Breast epithelium (tissue), 4 donors: ENCODE data around the gene ST8SIA6. TPM values are rescaled to one million over a fixed set of nuclear protein-coding genes. Genes with fewer than 3 reads are reported as not detected.

Experiments
- DNase-seq, 2 donors: peaks; one replicate each; pipeline ENCODE4 v3.0.0-alpha.2; 2019; ENCODE audit warnings: low spot score in 2 of 2
- H3K27ac ChIP-seq, 2 donors: fragments of 200-600 bp; sonication (generic) in 1 of 2; one replicate each; pipeline ENCODE4 v1.5.1; 2016 to 2019; ENCODE audit warnings: mild to moderate bottlenecking in 1 of 2
- H3K27me3 ChIP-seq, 2 donors: fragments of 200-600 bp; sonication (generic) in 1 of 2; one replicate each; pipeline versions ENCODE4 v1.5.1 to v1.6.0; 2017 to 2019; ENCODE audit warnings: control low read depth in 1 of 2, mild to moderate bottlenecking in 1 of 2
- H3K36me3 ChIP-seq: fragments of 200-600 bp; one replicate; pipeline ENCODE4 v1.5.1; 2019
- H3K4me1 ChIP-seq, 2 donors: fragments of 200-600 bp; sonication (generic); one replicate each; pipeline ENCODE4 v1.5.1; 2016 to 2019; ENCODE audit warnings: control low read depth in 1 of 2
- H3K4me3 ChIP-seq, 3 donors: fragments of 200-600 bp; sonication (generic); 1 replicate in 2 of 3; 2 replicates in 1 of 3; pipeline ENCODE4 v1.5.1; 2016 to 2019; ENCODE audit warnings: mild to moderate bottlenecking in 3 of 3, moderate library complexity in 2 of 3
- H3K9me3 ChIP-seq, 2 donors: fragments of 200-600 bp; sonication (generic) in 1 of 2; one replicate each; pipeline ENCODE4 v1.5.1; 2016 to 2019; ENCODE audit warnings: control low read depth in 1 of 2
- POLR2A ChIP-seq: fragments of 450-650 bp; IDR thresholded peaks from one replicate; pipeline ENCODE4 v1.6.1; 2016; ENCODE audit warnings: antibody characterized with exemption, mild to moderate bottlenecking, moderate library complexity
- POLR2AphosphoS5 ChIP-seq, 3 donors: sonication (generic); formaldehyde crosslinking; IDR thresholded peaks; one replicate each; pipeline ENCODE4 v1.6.1; 2017; ENCODE audit warnings: antibody characterized with exemption in 3 of 3
- intact Hi-C: fragments of 100-400 bp; cut with DNase I; formaldehyde crosslinking; loops from one replicate; pipeline ENCODE4 v1.15.1; 2023; ENCODE audit warnings: low total_unique reads
- total RNA-seq, 3 donors: library from RNA; depleted of rRNA; stranded (reverse); fragments of >200 nt; gene quantifications; one replicate each; pipeline ENCODE4 v1.1.0, GENCODE V29; 2016
- TF ChIP-seq, protein P1 (sequence below), 3 donors: fragments of 450-650 bp; IDR thresholded peaks; one replicate each; pipeline ENCODE4 v1.5.1; 2016 to 2017; ENCODE audit warnings: antibody characterized with exemption in 3 of 3, mild to moderate bottlenecking in 3 of 3, moderate library complexity in 3 of 3

The ST8SIA6 gene
- total RNA-seq, 3 donors from 2014 or later, result 1.3 to 32.1 (median 18.4) TPM

DNA sequence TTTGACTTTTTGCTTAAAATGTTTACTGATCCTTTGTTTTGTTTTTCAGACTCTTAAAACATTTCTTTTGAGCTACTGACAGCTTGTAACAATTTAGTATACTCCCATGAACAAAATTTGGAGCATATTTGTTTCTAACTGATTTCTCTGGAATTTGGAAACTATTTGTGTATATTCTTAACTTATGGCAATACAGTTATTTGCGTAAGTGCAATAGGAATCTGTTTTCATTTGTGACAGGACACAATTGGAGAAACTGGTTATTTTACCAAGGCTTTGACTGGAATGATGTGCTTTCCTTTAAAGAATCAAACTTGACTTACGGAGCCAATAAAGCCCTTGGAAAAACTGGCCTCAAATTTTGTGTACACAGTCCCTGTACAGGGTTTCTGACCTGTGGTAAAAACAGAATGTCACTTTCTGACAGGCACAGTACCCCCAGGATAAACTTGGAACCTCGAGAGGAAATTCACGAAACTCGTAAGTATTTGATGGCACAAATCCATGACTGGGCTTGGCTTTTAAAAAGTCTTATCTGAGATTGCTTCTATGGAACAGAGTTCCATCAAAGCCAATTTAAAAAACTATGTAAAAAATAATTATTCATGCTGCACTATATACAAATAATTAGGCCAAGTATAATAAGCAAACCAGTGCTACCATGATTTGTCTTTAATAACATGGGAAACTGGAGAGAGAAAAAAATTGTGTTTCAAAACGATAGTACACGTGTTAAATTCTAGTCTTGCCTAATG, 70.4 kb downstream of the ST8SIA6 start:
- H3K4me3 ChIP-seq, result peak overlapping the region in 1 of 3 donors; percentile 12
- no peaks in the 10 kb centered on the region for H3K36me3 ChIP-seq
- no peak for TF ChIP-seq POLR2AphosphoS5 (IDR thresholded peaks at IDR 0.05)
- no peak for TF ChIP-seq POLR2A
- TF ChIP-seq, protein P1, sequence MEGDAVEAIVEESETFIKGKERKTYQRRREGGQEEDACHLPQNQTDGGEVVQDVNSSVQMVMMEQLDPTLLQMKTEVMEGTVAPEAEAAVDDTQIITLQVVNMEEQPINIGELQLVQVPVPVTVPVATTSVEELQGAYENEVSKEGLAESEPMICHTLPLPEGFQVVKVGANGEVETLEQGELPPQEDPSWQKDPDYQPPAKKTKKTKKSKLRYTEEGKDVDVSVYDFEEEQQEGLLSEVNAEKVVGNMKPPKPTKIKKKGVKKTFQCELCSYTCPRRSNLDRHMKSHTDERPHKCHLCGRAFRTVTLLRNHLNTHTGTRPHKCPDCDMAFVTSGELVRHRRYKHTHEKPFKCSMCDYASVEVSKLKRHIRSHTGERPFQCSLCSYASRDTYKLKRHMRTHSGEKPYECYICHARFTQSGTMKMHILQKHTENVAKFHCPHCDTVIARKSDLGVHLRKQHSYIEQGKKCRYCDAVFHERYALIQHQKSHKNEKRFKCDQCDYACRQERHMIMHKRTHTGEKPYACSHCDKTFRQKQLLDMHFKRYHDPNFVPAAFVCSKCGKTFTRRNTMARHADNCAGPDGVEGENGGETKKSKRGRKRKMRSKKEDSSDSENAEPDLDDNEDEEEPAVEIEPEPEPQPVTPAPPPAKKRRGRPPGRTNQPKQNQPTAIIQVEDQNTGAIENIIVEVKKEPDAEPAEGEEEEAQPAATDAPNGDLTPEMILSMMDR (IDR thresholded peaks at IDR 0.05), result no peak
- peak overlapping the region; percentile 46 to 55 for H3K27ac ChIP-seq
- H3K27me3 ChIP-seq, result no peaks in the 10 kb centered on the region
- peaks cover 0 to 7% of the 10 kb centered on the region in 2 donors for H3K4me1 ChIP-seq
- no peak for DNase-seq
- intact Hi-C loops, result no loop called here
- H3K9me3 ChIP-seq, result no peaks in the 10 kb centered on the region

DNA sequence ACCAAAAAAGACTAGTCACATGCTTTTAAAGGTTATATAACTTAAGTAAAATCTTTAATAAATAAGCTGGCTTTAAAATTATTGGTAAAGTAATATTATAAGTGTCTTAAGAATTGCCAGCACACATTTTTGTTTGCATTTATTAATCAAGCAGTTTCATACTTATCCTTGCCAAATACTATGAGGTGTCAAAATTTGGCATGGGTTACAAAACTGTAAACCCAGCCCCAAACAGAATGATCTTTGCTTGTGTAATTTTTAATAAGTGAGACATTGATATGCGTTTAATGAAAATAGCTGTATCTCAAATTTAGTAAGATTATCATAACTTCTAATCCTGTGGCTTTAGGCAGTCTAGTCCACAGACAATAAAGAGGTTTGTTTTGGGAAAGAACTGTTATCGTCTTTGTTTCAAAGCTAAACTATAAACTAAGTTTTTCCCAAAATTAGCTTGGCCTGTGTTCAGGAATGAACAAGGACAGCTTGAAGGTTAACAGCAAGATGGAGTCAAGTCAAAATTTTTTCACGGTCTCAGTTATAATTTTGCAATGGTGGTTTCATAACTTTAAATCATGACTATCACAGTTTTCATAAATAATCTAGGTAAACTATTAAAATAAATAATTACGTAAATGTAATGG, 72.8 kb downstream of the ST8SIA6 start:
- Histone ChIP-seq H3K36me3 (no peaks in the 10 kb centered on the region), H3K27ac (peak overlapping the region in 1 of 2 donors; percentile 33), H3K9me3 (no peaks in the 10 kb centered on the region), H3K4me3 (no peak overlapping the region), H3K4me1 (peaks cover 0 to 3% of the 10 kb centered on the region in 2 donors), H3K27me3 (no peaks in the 10 kb centered on the region)
- DNase-seq, result no peak
- TF ChIP-seq, protein P1 (IDR thresholded peaks at IDR 0.05), result no peak
- TF ChIP-seq POLR2AphosphoS5 (IDR thresholded peaks at IDR 0.05) (no peak), POLR2A (no peak)
- intact Hi-C loops, result no loop called here

DNA sequence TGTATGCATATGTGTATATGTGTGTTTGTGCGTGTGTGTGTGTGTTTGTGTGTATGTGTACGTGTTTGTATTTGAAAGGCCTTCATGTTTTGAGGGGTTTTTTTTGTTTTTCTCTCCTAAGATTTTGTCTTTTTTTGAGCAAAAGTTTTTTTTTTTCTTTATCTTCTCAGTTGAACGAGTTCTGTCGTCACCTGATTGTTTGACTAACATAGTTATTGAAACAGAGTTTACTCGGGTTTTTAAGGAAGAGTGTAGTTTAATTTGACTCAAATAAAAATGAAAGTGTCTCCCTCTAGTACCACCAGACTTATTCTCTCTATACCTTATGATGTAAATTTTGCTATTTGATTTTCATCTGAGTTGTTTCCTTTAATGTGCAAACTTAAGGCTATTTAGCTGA, 73.5 kb downstream of the ST8SIA6 start:
- peaks cover 0 to 3% of the 10 kb centered on the region in 2 donors for H3K4me1 ChIP-seq
- intact Hi-C loops, result no loop called here
- H3K36me3 ChIP-seq, result no peaks in the 10 kb centered on the region
- H3K9me3 ChIP-seq, result no peaks in the 10 kb centered on the region
- no peak overlapping the region for H3K4me3 ChIP-seq
- no peaks in the 10 kb centered on the region for H3K27me3 ChIP-seq
- DNase-seq, result no peak
- H3K27ac ChIP-seq, result peak overlapping the region in 1 of 2 donors; percentile 33
- TF ChIP-seq POLR2AphosphoS5 (IDR thresholded peaks at IDR 0.05), result no peak
- TF ChIP-seq POLR2A, result no peak
- TF ChIP-seq, protein P1 (IDR thresholded peaks at IDR 0.05), result no peak

DNA sequence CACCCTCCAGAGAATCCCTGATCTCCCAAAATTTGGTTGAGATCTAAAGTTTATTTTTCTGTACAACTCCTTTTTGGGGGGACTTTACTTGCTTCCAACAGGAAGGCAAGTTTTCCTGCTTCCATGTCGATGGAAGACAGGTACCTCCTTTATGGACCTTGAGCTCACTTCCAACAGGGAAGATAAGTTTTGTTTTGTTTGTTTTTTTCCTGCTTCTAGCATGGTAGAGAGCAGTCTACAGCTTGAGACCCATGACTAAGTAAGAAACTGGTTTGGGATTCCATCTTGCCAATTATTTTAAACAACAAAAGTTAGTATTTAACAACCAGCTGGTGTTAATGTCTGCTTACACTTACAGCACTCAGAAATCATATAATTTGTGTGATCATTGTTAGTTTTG, 74.4 kb downstream of the ST8SIA6 start:
- Histone ChIP-seq H3K36me3 (no peaks in the 10 kb centered on the region), H3K4me3 (no peak overlapping the region), H3K9me3 (no peaks in the 10 kb centered on the region), H3K4me1 (peaks cover 0 to 3% of the 10 kb centered on the region in 2 donors), H3K27me3 (no peaks in the 10 kb centered on the region), H3K27ac (no peak overlapping the region)
- intact Hi-C loops, result no loop called here
- DNase-seq, result no peak
- no peak for TF ChIP-seq POLR2A
- TF ChIP-seq POLR2AphosphoS5 (IDR thresholded peaks at IDR 0.05), result no peak
- TF ChIP-seq, protein P1 (IDR thresholded peaks at IDR 0.05), result no peak

DNA sequence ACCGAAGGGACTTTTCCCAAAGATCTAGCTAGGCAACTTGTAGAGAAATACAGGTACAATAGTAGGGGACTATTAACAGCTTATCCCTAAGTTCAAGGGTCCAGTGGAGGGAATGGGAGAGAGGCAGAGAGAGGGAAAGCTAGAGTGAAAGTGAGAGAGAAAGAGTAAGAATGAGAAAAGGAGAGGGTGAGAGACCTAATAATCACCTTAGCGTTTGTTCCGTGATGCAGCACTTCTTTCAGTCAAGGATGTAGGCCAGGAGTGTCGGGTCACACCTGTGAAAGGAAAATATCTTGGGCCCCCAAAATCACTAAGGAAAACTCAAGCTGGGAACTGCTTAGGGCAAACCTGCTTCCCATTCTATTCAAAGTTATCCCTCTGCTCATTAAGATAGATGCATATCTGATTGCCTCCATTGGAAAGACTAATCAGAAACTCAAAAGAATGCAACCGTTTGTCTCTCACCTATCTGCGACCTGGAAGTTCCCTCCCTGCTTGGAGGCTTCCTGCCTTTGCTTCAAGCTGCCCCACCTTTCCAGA, 75.2 kb downstream of the ST8SIA6 start:
- no peak for DNase-seq
- intact Hi-C loops, result no loop called here

More for the DNA sequence above, 75.2 kb downstream of the ST8SIA6 start:
- Histone ChIP-seq H3K27me3 (no peaks in the 10 kb centered on the region), H3K4me1 (peaks cover 0 to 3% of the 10 kb centered on the region in 2 donors), H3K9me3 (no peaks in the 10 kb centered on the region), H3K27ac (no peak overlapping the region), H3K36me3 (no peaks in the 10 kb centered on the region), H3K4me3 (no peak overlapping the region)
- TF ChIP-seq POLR2AphosphoS5 (IDR thresholded peaks at IDR 0.05) (no peak), POLR2A (no peak)
- TF ChIP-seq, protein P1 (IDR thresholded peaks at IDR 0.05), result no peak
